Putamen (tissue), 1 donor: ENCODE measurements around the gene XPNPEP1.

Experiments used
- DNase-seq: peaks from one replicate; pipeline ENCODE4 v3.0.0-alpha.2; 2016; ENCODE audit warnings: low spot score

The XPNPEP1 gene

DNA sequence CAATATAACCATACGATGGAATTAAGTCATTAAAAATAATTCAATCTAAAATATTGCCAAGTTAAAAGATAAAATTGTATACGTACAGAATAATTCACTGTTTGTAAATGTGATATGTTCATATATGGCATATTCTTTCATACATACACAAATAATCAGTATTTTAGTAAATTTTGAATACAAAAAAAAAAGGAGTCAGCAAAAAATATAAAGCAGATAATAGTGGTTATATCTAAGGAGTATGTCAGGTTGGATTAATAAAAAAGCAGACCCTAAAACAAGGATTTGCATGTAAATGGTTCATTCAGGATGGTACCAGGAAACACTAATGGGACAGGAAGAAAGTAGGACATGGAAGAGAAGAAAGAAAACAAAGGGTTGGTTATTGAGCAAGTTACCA is 59.5 kb downstream of the XPNPEP1 start:
- no peak for DNase-seq

DNA sequence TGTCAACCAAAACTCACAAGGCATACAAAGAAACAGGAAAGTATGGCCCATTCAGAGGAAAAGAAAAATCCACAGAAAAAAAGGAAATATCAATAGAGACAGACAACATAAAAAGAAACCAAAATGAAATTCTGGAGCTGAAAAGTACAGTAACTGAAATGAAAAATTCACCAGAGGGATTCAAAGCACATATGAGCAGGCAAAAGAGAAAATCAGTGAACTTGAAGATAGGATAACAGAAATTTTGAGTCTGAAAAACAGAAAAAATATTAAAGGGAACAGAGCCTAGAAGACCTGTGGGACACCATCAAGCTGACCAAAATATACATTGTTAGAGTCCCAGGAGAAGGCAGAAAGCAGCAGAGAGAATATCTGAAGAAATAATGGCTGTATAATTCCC is 60.6 kb downstream of the XPNPEP1 start:
- no peak for DNase-seq

DNA sequence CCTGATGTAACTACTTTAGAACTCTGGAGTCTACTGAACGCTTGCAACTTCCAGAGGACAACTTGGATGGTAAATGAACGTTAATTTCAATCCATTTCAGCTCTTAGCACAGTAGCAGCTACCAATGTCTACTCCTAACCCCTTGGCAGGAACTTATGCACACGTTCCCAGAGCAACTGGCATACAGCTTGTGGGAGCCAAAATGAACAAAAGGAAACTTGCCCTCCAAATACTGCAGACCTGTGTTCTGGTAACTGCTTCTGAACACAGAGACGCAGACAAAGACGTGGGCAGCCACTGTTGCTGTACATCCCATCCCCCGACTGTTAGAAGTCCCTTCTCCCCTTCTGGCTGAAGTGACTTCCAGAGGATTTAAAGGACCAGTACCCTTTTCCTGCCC is 61.3 kb downstream of the XPNPEP1 start:
- DNase-seq: no peak

DNA sequence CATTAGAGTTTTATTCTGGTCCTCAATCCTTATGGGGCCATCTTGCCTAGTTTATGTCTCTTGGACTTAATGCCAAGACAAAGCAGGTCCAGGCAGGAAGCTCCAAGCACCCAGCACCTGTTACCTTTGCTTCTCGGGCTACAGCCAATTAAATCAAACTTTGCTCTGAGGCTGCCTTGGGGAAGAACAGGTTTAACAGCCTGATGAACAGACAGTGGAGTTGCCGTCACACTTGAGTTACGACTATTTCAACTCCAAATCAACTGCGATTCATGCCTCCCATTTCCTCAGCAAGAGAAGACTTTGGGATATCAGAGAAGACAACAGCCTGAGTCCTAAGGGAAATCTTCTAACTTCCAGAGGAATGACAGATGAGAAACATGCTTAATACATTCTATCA is 62.2 kb downstream of the XPNPEP1 start:
- DNase-seq: no peak

DNA sequence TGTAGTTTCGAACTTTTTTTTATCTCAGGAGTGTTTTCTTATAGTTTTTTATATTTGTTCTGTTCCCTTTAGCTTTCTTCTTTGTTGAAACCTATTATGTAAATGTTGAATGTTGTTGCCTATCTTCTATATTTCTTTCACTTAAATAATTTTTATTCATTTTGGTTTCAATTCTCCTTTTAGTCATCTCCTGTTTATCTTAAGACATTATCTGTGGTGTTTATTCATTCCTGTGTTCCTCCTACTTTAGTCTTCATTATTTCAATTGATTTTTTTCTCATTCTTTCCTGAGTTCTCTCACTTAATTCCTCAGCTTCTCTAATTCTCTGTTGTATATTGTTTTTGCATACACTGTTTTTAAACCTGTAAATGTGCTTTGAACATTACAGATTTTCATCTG is 64.1 kb downstream of the XPNPEP1 start:
- no peak for DNase-seq

DNA sequence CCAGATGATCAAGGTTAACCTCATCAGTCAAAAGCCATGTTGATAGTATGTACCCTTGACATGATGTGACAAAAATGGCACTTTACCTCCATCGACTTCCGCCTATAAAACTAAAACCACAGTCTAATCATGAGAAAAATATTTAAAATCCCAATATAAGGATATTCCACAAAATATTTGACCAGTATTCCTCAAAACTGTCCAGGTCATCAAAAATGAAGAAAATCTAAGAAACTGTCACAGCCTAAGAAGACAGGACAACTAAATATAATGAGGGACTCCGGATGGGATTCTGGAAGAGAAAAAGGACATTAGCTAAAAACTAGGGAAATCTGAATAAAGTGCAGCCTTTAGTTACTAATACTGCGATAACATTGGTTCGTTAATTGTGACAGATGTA is 67.6 kb downstream of the XPNPEP1 start:
- no peak for DNase-seq

DNA sequence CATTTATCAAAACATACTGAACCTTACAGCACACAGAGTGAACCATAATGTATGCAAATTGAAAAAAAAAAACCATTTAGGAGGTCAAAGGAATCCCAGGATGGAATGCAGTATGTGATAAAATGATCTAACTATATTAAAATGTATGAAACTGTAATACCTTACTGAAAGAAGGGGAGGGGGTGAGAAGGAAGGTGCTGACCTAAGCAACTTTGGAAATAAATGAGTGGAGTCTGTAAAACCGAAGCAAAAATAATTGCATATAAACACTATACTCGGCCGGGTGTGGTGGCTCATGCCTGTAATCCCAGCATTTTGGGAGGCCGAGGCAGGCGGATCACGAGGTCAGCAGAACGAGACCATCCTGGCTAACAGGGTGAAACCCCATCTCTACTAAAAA is 69.4 kb downstream of the XPNPEP1 start:
- no peak for DNase-seq

DNA sequence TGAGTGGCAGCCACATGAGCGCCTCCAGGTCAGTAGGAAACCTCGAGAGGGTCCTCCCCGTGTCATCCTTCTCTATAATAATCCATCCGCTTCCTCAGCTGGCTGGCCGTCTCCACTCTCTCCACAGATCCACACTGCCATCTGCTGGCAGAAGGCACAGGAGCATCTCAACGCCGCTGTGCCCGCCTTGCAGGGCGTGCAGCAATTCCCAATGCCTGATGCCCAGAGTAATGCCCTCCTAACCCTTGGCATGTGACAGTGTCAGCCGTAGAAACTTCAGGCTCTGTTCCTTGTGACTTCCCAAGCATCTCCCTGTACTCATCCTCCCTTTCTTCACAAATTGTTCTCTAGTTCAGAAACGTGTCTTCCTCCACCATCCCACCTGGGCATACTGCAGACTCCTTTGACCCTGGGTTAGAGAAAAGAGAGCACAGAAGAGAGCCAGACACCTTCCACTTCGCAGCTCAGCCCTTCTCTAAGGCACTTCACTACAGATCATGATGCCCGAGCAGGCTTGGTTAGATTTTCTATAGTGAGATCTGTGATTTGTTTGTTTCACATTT is 70.8 kb downstream of the XPNPEP1 start:
- peak; percentile 59 for DNase-seq

DNA sequence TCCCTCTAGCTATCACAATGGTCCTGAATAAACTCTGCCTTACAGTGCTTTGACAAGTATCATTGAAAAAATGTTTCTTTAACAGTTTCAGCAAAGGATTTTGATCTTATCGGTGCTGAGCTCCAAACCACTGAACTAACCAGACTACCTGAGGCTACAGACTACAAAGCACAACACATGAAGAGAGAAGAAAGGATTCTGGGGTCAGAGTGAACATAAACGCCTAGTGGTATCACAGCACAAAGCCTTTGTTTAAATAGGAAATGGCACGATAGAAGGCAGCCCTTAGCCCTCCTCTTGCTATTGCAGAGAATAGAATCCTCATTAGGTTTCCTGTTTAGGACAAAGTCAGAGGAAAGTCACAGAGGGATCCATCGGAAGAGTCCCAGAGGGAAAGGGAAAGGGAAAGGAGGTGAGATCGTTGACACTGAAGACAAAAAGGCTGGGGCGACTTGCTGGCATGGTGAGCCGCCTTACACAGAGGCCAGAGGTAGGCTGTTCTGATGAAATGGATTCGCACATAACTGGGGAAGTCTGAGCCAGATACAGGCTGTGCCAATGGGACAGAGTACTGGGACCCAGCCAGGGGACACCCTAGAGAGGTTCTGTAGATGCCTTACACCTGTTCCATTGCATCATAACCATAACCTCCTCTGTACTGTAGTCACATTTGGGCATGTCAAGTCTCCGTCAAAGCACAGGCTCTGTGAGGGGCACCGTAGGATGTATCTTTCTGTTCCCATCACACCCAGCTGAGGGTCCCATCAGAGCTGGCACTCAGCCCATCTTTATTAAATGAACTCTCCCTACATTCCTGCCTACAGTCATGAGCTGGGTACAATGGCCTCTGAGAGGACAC is 71.5 kb downstream of the XPNPEP1 start:
- DNase-seq: no peak

DNA sequence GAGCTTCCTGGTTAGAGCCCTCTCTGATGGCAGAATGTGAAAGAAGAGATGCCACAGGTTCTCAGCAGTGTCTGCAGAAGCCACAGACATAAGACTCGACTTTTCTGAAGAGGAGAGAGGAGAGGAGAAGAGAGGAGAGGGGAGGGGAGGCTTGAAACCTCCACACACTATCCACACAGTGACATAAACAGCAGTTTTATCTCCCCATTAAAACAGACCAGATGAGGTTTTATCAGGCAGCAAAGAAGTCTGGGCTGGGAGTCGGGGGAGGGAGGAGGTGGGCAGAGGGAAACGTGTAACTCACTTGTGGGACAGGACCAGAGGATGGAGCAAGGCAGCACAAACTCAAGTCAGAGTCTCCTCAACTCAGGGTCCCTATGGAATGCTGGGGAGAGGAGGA is 76.5 kb downstream of the XPNPEP1 start:
- no peak for DNase-seq

DNA sequence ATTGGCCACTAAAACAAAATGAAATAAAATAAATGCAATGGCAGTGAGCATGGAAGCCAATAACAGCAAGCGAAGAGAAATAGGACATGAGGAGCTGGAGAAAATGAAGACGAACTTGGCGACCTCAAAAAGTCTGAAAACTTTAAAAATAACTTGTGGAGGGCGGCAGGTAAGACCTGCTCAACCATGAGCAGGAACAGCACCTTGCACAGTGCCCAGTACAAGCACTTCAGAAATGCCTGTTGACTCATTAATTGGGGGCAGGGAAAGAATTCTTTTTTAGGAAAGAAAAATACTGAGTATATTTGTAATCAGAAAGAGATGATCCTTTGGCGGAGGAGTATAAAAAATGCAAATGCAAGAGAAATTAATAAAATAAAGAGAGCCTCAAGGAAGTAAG is 78.0 kb downstream of the XPNPEP1 start:
- no peak for DNase-seq

DNA sequence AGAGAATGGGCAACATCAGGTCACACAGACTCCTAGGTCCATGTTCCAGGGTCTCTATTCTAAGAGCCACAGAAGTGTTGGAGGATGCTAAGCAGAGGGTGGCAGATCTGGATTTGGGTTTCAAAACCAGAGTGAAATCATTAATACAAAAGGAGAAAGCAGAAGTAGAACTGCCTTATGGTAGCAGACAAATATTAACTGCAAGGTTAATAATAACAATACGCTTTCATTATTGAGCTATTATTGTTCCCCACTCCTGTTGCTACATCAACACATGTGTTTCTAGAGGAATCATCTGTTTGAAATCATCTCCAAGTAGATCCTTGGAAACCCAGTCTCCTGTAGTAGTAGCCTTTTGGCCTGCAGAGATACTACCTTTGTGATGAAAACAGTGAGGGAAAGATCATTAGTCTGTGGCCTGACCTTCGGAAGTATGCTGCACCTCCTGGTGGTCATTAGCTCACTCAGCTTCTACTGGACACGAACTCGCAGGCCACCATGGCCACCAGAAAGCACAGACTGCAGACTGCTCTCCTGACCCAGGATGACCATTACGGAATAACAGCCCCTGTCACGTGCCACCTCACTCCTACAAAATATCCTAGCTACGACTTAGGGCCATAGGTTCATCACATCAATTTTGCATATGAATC is 84.6 kb downstream of the XPNPEP1 start:
- DNase-seq: no peak

DNA sequence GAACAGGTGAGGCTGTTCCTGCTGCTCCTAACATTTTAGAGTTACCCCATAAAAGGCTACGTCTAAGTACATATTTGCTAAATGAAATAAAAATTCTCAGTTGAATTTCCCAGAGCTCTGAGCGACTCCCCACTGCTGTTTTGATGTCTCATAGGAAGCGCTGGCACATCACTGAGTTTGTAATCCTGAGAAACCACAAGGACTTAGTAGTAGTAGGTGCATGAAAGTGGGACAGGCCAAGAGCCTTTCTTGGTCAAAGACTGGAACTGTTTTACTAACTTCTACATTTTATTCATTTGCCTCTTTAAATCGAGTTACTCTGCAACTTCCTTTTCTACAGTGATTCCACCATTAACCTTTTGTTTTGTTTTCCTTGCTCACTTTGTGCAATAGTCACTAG is 85.9 kb downstream of the XPNPEP1 start:
- DNase-seq: no peak

DNA sequence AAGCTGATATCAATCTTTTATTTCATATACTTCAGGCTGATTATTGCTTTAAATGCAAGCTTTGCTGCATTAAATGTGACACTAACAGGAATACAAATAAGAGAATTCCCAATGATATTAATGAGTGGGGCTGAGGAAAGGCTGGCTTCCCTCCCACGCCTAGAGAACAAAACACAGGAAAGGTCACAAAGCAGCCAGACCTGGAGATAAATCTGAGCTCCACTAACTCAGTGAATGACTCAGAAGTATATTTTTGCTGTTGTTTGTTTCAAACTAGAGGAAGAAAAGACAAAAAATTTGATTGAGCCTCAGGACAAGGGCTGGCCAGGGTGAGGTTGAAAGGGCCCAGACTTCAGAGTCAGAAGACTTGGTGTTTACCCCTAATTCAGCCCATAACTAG is 88.1 kb downstream of the XPNPEP1 start:
- no peak for DNase-seq

DNA sequence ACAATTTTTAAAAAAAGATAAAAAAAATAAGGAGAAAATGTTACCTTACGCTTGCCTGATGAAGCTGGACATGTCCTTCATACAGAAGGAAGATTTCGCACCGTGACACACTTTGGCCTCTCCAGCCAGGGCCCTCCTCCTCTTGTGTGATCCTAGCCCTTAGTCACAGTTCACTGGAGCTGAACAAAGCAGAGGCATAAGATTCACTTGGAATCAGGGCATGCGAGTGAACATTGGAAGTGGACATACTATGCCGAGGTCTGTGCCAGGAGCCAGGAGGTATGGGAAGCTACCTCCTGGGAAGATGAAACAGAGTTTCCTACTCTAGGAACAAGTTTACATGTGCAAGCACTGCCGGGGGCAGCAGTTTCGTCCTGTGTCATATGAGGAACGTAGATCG is 91.5 kb downstream of the XPNPEP1 start:
- DNase-seq: no peak

DNA sequence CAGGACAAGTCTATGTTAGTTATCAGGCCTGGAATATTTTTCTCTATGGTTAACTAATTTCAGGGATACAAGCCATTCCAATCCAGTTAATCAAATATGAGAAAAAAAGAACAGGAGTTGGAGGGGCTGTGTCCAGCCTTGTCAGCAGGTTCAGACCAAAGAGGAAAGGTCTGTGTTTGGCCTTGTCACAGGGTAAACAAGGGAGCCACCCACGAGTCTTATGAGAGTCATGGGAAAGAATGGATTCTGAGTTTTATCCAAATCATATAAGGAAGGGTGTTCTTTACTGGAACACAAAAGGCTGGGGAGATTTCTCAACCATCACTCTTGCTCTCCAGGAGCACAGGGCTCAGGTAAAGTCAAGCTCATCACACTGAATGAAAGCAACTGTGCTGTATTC is 99.1 kb downstream of the XPNPEP1 start:
- DNase-seq: no peak

DNA sequence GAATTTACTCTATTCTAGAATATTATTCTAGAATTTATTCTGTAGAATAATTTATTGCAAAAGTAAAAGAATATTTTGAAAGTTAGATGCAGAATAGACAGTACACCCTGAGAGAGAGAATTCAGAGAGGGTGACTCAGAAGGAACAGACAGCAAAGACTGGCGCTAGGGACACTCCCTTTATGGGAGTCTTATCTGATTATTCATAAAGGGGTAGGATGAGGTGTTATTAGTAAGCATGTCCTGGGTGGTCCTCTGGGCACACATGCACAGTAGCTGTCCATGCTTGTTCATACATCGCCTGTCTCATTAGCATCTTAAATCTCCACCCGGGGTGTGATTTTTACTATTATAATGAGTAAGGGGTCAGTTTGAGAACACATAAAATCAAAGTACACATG is 100.1 kb downstream of the XPNPEP1 start:
- no peak for DNase-seq

DNA sequence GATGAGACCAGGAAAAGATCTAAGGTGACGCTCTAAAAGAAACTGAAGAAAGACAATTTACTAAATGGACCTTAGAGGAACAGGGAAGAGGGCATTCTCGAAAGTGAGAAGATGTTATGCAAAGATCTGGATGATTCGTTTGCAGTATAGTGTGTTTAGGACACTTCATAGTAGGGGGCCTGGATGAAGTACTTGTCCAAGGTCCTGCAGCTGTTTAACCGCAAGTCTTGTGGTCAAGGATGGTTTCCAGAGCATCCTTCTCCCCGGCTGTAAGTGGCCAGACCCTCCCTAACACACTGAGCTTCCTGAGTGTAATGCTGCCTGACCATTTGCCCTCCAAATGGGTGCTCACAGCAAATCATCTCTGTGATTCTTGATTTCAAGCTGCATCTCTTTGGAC is 101.6 kb downstream of the XPNPEP1 start:
- DNase-seq: no peak

DNA sequence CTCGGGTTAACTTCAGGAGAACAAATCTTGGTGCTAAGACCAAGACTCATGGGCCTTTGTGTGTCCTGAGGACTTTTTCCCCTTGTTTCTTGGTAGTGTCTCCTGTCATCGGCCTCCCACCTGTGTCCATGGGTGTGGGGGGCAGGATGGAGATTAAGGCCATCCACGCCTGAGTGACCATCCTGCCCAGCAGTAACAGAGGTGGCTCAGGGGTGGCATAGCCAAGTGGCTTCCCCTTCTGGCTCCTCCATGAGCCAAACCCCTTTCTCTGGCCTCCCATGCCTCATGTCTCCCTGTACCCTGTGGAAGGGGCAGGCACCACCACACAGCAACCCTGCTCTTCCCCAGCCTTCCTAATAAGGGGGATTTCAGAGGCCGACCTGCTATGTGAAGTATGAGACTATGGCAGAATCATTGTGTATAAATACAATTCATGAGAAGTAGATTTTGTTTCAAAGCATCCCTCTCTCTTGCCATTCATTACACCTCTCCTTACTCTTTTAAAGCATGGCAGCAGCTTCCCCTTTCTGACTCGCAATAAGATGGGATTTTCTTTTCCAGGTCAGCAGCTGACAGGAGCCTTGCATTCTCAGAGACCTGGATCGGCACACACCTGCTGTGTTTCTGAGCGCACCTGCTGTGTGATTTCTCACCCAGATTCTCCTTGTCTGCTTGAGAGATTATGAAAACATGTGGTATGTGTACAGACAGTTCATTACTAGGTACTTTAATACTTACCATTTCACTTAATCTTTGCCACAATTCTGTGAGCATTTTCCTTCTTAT is 102.5 kb downstream of the XPNPEP1 start:
- DNase-seq: no peak

DNA sequence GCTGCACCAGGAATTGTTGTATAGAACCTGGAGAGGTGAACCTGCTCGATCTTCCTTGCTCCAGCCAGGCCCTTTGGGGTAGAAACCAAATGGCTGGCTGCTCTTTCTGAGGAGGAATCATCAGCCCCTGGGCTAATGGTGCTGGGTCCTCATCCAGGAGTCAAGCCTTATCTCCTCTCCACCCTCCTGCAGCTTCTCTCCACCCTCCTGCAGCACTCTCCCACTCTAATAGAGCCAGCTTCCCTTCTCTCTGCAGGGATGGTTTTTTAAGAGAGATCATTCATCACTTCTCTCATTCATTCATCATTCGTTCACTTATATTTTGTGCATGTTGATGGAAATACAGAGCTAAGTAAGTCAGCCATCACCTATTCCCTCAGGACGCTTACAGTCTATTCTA is 103.5 kb downstream of the XPNPEP1 start:
- no peak for DNase-seq
